GM12875 (cell line): Measurements from ENCODE around the gene SLC19A1.

Experiments
- H3K4me3 ChIP-seq: one replicate; pipeline ENCODE4 v1.5.1; 2011; ENCODE audit warnings: low read depth, low read length, control low read depth
- TF ChIP-seq, protein P1 (sequence below): IDR thresholded peaks from 2 replicates; pipeline ENCODE4 v1.5.1; 2011; ENCODE audit warnings: low read depth, mild to moderate bottlenecking, control low read depth, inconsistent platforms, low read length, moderate library complexity, borderline replicate concordance; ENCODE audit not compliant: insufficient read depth

The SLC19A1 gene

DNA sequence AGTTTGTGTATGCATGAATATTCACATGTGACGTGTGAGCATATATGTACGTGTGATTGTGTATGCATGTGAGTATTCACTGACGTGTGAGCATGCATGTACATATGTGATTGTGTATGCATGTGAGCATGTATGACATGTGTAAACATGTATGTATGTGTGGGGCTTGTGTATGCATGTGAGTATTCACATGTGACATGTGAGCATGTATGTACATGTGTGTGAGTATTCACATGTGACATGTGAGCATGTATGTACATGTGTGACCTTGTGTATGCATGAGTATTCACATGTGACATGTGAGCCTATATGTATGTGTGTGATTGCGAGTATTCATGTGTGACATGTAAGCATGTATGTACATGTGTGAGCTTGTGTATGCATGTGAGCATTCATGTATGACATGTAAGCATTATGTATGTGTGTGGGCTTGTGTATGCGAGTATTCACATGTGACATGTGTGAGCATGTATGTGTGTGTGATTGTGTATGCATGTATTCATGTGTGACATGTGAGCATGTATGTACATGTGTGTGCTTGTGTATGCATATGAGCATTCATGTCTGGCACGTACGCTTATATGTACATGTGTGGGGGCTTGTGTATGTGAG lies 89.4 kb downstream of the SLC19A1 start:
- no peak overlapping the region for H3K4me3 ChIP-seq

GRCh38 chr21:45451771-45452182 lies 90.5 kb downstream of the SLC19A1 start:
- TF ChIP-seq, protein P1, sequence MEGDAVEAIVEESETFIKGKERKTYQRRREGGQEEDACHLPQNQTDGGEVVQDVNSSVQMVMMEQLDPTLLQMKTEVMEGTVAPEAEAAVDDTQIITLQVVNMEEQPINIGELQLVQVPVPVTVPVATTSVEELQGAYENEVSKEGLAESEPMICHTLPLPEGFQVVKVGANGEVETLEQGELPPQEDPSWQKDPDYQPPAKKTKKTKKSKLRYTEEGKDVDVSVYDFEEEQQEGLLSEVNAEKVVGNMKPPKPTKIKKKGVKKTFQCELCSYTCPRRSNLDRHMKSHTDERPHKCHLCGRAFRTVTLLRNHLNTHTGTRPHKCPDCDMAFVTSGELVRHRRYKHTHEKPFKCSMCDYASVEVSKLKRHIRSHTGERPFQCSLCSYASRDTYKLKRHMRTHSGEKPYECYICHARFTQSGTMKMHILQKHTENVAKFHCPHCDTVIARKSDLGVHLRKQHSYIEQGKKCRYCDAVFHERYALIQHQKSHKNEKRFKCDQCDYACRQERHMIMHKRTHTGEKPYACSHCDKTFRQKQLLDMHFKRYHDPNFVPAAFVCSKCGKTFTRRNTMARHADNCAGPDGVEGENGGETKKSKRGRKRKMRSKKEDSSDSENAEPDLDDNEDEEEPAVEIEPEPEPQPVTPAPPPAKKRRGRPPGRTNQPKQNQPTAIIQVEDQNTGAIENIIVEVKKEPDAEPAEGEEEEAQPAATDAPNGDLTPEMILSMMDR = no peak
- H3K4me3 ChIP-seq = no peak overlapping the region

More for the DNA sequence above, 89.4 kb downstream of the SLC19A1 start:
- TF ChIP-seq, protein P1 = no peak

DNA sequence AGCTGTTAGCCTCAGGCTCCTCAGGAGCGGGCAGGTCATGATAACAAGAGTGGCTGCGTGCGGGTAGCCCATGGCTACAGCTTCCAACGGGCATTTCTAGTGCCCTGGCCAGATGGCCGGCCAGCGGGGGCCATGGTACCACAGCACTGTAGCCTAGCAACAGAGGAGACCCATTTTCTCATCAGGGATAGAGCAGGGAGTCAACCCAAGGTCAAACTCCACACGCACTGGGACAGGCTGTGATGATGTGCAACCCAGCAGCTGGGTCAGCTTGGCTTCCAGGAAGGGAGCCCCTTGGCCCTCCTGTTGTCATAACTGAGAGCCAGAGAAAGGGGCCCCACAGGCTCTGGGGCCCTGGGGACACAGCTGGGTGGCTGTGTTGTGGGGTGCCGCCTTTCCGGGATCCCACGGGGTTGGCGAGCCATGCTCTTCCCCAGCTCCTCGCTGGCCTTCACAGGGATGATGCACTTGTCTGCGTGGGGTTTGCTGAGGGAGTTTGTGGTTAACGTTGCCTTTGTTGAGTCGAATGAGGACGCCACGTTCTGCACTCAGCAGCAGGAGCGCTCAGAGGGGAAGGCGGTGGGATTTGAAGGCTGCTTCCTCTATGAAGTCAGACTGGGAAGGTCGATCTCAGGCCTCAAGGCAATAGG lies 91.0 kb downstream of the SLC19A1 start:
- TF ChIP-seq, protein P1 = no peak
- no peak overlapping the region for H3K4me3 ChIP-seq

DNA sequence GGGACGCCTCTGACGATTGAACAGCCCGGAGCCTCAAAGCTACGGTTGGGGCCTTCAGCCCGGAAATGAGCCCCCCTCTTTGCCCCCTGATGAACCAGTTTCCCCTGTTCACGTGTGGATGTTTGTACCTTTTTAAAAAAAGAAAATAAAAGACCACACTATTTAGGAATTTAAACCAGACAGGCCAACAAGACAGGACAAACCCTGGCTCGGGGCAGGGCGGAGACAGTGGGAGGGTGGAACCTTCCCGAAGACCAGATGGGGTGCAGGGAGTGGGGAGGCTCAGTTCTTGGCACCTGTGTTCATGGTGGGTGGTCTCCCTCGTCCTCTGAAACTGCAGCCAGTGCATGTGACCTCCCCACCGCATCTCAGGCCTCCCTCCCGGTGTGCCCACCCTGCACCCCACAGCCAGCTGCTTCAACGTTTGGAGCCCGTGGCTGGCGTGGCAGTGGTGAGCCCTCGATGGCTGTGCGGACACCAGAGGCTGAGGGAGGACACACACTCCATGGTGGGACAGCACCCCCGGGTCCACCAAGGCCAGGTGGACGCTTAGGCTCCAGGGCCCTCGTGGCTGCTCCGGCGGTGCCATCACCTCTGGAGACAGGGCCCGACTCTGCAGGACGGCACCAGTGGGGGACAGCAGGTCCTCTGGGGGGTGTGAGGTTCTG lies 91.7 kb downstream of the SLC19A1 start:
- no peak overlapping the region for H3K4me3 ChIP-seq
- TF ChIP-seq, protein P1 = no peak

GRCh38 chr21:45449658-45450422 lies 92.4 kb downstream of the SLC19A1 start:
- TF ChIP-seq, protein P1 = no peak
- no peak overlapping the region for H3K4me3 ChIP-seq

DNA sequence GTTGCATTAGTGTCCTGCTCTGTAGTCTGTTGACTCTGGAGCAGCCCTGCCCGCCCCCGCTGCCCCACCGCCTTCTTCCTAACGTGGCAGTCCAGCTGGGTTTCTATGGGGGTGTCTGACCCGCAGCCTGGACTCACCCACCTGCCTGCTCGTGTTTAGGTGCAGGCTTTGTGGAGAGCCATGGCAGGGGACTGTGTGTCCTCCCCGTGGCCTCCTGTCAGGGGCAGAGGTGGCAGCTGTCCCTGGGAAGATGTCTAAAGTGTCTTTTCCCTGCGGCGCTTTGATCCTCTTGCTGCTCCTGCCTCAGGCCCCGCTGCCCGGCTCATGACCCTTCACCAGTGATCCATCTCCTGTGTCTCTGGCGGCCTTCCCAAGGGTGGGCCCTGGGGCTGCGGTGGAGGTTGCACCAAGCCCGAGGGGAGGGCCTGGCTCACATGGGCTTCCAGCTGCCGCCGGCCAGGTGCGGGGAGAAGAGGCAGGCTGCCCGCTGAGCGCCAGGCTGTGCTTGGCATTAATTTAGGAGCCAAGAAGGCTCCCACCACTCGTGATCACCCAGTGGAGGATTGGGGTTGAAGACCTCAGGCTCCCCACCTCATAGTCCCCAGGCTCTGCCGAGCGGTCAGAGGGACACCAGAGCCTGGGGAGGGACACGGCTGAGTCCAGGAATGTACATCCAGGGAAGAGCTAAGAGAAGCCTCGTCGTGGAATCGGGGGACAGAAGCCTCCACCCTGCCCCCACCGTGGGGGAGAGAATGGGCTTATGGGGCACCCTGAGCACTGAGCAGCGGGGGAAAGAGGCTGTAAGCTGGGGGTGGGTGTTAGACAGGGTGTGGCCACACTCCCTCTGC lies 93.2 kb downstream of the SLC19A1 start:
- TF ChIP-seq, protein P1 = no peak
- H3K4me3 ChIP-seq = no peak overlapping the region
